Measurements from ENCODE around the gene WWC2. TPM values are rescaled to one million over a fixed set of nuclear protein-coding genes. Genes with fewer than 3 reads are reported as not detected.
A peak's percentile ranks its signal among the peaks of the same experiment; 100 is the strongest.

WWC2 gene
- total and polyA plus RNA-seq, 2 experiments from 2014 or later = 50.5 to 74.2 TPM

DNA sequence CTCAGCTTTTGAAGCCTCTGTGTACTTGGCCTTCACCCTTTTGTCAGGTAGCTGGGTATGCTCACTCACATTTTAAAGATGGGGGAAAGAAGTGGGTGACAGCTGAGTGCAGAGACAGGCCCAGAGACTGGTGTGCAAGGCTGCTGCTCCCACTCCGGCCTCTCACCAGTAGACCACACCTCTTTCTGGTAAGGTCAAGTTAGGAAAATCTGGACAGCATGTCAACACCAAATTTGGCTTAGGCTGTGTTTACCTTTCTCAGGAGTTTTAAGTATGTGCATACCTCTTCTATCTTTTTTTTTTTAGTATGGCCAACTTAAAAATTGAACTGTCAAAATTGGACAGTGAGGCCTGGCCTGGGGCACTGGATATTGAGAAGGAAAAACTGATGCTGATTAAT lies 154.4 kb downstream of the WWC2 start:
- peaks cover 4% of the 10 kb centered on the region; the same call in 1 of the 2 replicates for H4K20me1 ChIP-seq (replicated peaks; ENCODE audit: insufficient read depth)
- peak overlapping the region; percentile 45; the same call in 1 of the 2 replicates for H3K27ac ChIP-seq (ENCODE audit: low read depth)
- 0 out of 2 replicates have a peak, but pooled peaks cover 11% of the 10 kb centered on the region for H3K79me2 ChIP-seq (replicated peaks; ENCODE audit: insufficient read depth)
- Mint-ChIP-seq H3K27me3 (ENCODE audit: insufficient read depth, low read depth, poor library complexity) (peaks cover 6% of the 10 kb centered on the region), H3K4me3 (no peak overlapping the region), H3K9me3 (no peaks in the 10 kb centered on the region), H3K27ac (no peak overlapping the region), H3K36me3 (ENCODE audit: low read depth) (peaks cover 60% of the 10 kb centered on the region), H3K4me1 (peaks cover 16% of the 10 kb centered on the region)
- peaks cover 6% of the 10 kb centered on the region; the same call in 1 of the 2 replicates for H3K4me1 ChIP-seq (ENCODE audit: insufficient read depth)
- no peak overlapping the region for H3K4me3 ChIP-seq
- H3K9me2 ChIP-seq (ENCODE audit: insufficient read depth) = no peaks in the 10 kb centered on the region
- TF ChIP-seq, protein P1, sequence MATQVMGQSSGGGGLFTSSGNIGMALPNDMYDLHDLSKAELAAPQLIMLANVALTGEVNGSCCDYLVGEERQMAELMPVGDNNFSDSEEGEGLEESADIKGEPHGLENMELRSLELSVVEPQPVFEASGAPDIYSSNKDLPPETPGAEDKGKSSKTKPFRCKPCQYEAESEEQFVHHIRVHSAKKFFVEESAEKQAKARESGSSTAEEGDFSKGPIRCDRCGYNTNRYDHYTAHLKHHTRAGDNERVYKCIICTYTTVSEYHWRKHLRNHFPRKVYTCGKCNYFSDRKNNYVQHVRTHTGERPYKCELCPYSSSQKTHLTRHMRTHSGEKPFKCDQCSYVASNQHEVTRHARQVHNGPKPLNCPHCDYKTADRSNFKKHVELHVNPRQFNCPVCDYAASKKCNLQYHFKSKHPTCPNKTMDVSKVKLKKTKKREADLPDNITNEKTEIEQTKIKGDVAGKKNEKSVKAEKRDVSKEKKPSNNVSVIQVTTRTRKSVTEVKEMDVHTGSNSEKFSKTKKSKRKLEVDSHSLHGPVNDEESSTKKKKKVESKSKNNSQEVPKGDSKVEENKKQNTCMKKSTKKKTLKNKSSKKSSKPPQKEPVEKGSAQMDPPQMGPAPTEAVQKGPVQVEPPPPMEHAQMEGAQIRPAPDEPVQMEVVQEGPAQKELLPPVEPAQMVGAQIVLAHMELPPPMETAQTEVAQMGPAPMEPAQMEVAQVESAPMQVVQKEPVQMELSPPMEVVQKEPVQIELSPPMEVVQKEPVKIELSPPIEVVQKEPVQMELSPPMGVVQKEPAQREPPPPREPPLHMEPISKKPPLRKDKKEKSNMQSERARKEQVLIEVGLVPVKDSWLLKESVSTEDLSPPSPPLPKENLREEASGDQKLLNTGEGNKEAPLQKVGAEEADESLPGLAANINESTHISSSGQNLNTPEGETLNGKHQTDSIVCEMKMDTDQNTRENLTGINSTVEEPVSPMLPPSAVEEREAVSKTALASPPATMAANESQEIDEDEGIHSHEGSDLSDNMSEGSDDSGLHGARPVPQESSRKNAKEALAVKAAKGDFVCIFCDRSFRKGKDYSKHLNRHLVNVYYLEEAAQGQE (IDR thresholded peaks at IDR 0.05; ENCODE audit: unreplicated experiment) = no peak
- TF ChIP-seq, protein P2, sequence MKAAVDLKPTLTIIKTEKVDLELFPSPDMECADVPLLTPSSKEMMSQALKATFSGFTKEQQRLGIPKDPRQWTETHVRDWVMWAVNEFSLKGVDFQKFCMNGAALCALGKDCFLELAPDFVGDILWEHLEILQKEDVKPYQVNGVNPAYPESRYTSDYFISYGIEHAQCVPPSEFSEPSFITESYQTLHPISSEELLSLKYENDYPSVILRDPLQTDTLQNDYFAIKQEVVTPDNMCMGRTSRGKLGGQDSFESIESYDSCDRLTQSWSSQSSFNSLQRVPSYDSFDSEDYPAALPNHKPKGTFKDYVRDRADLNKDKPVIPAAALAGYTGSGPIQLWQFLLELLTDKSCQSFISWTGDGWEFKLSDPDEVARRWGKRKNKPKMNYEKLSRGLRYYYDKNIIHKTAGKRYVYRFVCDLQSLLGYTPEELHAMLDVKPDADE (IDR thresholded peaks at IDR 0.05) = no peak
- TF ChIP-seq ZNF331 (CRISPR knock-in tag; IDR thresholded peaks at IDR 0.05; ENCODE audit: low read depth) = no peak
- peaks cover 6% of the 10 kb centered on the region for H3F3A ChIP-seq (replicated peaks; ENCODE audit: low read depth)
- DNase-seq (ENCODE audit: low spot score) = no peak
- H3K4me2 ChIP-seq = no peak overlapping the region
- no peak for ATAC-seq
- no peak overlapping the region for H2AFZ ChIP-seq
- H3K27me3 ChIP-seq (ENCODE audit: insufficient read depth) = no peaks in the 10 kb centered on the region
- H3K36me3 ChIP-seq (ENCODE audit: insufficient read depth) = peaks cover 19% of the 10 kb centered on the region; the same call in 1 of the 2 replicates

DNA sequence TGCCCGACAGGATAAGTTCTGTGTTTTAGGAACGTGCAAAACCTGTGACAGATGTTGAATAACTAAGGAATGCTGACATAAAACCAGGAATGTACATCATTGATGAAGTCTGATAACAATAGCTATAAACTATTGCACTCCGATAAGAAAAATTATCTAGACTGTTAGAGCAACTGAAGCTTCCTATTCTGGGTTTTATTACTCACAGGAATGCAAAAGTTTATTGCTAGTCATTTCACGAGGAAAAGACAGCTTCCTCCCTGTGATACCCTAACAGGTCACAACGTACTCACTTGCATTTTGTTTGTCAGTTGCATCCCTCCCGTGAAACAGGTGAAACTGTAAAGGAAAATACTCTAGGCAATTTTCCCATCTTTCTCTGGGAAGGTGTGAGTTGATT lies 155.1 kb downstream of the WWC2 start:
- H3K36me3 ChIP-seq (ENCODE audit: insufficient read depth) = peaks cover 13% of the 10 kb centered on the region; the same call in 1 of the 2 replicates
- TF ChIP-seq EZH2 (IDR thresholded peaks at IDR 0.05; ENCODE audit: low read depth, unreplicated experiment) (no peak), ZNF331 (CRISPR knock-in tag; IDR thresholded peaks at IDR 0.05; ENCODE audit: low read depth) (no peak)
- TF ChIP-seq, protein P1 (IDR thresholded peaks at IDR 0.05; ENCODE audit: unreplicated experiment) = no peak
- no peak for DNase-seq (ENCODE audit: low spot score)
- peaks cover 62% of the 10 kb centered on the region for H3K36me3 Mint-ChIP-seq (ENCODE audit: low read depth)
- H3K4me1 ChIP-seq (ENCODE audit: insufficient read depth) = peaks cover 6% of the 10 kb centered on the region; the same call in 1 of the 2 replicates
- H3K9me2 ChIP-seq (ENCODE audit: insufficient read depth) = no peaks in the 10 kb centered on the region
- H2AFZ ChIP-seq = no peak overlapping the region
- no peaks in the 10 kb centered on the region for H3K9me3 Mint-ChIP-seq
- peaks cover 16% of the 10 kb centered on the region for H3K4me1 Mint-ChIP-seq
- H3K4me3 ChIP-seq = no peak overlapping the region
- no peak for ATAC-seq
- H3K4me2 ChIP-seq = no peak overlapping the region
- H4K20me1 ChIP-seq (replicated peaks; ENCODE audit: insufficient read depth) = peaks cover 4% of the 10 kb centered on the region; the same call in 1 of the 2 replicates
- H3F3A ChIP-seq (replicated peaks; ENCODE audit: low read depth) = peaks cover 6% of the 10 kb centered on the region
- H3K4me3 Mint-ChIP-seq = no peak overlapping the region
- H3K27ac ChIP-seq (ENCODE audit: low read depth) = no peak overlapping the region
- 0 out of 2 replicates have a peak, but pooled peaks cover 11% of the 10 kb centered on the region for H3K79me2 ChIP-seq (replicated peaks; ENCODE audit: insufficient read depth)
- H3K27ac Mint-ChIP-seq = no peak overlapping the region
- H3K27me3 Mint-ChIP-seq (ENCODE audit: insufficient read depth, low read depth, poor library complexity) = peaks cover 6% of the 10 kb centered on the region
- no peaks in the 10 kb centered on the region for H3K27me3 ChIP-seq (ENCODE audit: insufficient read depth)
